ENCODE data around the gene NFATC2.

The NFATC2 gene

DNA sequence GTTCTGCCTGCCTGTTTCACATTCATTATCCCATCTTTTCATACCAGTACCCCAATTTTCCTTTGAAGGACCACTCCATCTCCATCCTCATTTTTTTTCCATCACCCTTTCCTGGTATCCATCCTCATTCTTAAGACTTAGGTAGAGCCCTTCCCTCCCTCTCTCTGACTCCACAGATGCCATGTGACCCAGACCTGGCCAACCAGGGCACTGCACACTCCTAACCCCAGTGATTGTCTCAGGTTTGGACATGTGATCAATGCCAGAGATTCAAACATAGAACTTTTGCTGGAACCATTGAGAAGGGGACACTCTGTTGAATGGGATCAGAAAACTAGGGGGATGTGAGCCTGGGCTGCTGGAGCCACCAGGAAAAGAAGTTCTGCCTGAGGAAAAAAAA, 39.1 kb upstream of the NFATC2 start:
- TF ChIP-seq FOXP2 (optimal IDR thresholded peaks at IDR 0.05; ENCODE audit: borderline replicate concordance, extremely low read depth, extremely low read length, insufficient read depth) (no peak), REST (IDR thresholded peaks at IDR 0.05; ENCODE audit: insufficient read depth in 1 of 2, low read depth in 2 of 2, low read length in 2 of 2) (no peak), SIN3A (IDR thresholded peaks at IDR 0.05; ENCODE audit: borderline replicate concordance, insufficient read depth, low read length) (no peak), POLR2AphosphoS5 (IDR thresholded peaks at IDR 0.05; ENCODE audit: low read depth, low read length) (no peak), TAF1 (IDR thresholded peaks at IDR 0.05; ENCODE audit: borderline replicate concordance, insufficient read depth, low read length) (no peak)

DNA sequence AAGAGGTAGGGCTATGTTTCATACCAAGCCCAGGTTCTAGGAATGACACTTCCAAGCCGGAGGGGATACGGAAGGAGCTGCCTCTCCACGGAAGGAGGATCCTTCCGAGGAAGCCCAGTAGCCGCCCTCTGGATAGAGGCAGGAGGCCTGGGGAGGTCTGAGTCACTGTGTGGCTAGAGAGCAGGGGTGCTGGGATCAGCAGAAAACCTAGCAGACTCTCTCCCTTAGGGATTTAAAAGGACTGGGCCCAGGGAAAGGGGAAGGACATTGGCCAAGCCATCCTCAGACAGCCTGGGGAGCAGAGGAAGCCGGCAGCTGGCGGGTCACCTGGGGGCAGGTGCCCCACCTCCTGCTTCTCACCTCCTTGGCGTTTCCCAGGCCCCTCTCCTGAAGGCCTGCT, 36.6 kb upstream of the NFATC2 start:
- TF ChIP-seq SIN3A (IDR thresholded peaks at IDR 0.05; ENCODE audit: borderline replicate concordance, insufficient read depth, low read length) (no peak), TAF1 (IDR thresholded peaks at IDR 0.05; ENCODE audit: borderline replicate concordance, insufficient read depth, low read length) (no peak), FOXP2 (optimal IDR thresholded peaks at IDR 0.05; ENCODE audit: borderline replicate concordance, extremely low read depth, extremely low read length, insufficient read depth) (no peak), REST (IDR thresholded peaks at IDR 0.05; ENCODE audit: insufficient read depth in 1 of 2, low read depth in 2 of 2, low read length in 2 of 2) (no peak), POLR2AphosphoS5 (IDR thresholded peaks at IDR 0.05; ENCODE audit: low read depth, low read length) (no peak)

DNA sequence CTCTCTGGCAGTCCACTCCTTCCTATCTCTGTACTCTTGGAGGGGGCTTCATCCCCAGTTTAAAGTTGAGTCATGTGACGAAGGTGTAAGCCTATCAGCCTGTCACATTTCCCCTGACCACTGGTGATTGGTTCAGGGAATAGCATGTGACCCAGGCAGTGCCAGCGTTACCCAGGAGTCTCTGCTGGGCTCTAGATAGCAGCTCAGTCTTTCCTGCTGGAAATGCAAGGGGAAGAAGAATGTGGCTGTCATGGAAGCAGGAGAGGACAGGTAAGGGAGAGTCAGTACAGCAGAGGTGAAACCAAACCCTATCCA, 35.6 kb upstream of the NFATC2 start:
- no peak for TF ChIP-seq TAF1 (IDR thresholded peaks at IDR 0.05; ENCODE audit: borderline replicate concordance, insufficient read depth, low read length)
- no peak for TF ChIP-seq SIN3A (IDR thresholded peaks at IDR 0.05; ENCODE audit: borderline replicate concordance, insufficient read depth, low read length)
- no peak for TF ChIP-seq POLR2AphosphoS5 (IDR thresholded peaks at IDR 0.05; ENCODE audit: low read depth, low read length)
- TF ChIP-seq FOXP2 (optimal IDR thresholded peaks at IDR 0.05; ENCODE audit: borderline replicate concordance, extremely low read depth, extremely low read length, insufficient read depth) = no peak
- no peak for TF ChIP-seq REST (IDR thresholded peaks at IDR 0.05; ENCODE audit: insufficient read depth in 1 of 2, low read depth in 2 of 2, low read length in 2 of 2)

DNA sequence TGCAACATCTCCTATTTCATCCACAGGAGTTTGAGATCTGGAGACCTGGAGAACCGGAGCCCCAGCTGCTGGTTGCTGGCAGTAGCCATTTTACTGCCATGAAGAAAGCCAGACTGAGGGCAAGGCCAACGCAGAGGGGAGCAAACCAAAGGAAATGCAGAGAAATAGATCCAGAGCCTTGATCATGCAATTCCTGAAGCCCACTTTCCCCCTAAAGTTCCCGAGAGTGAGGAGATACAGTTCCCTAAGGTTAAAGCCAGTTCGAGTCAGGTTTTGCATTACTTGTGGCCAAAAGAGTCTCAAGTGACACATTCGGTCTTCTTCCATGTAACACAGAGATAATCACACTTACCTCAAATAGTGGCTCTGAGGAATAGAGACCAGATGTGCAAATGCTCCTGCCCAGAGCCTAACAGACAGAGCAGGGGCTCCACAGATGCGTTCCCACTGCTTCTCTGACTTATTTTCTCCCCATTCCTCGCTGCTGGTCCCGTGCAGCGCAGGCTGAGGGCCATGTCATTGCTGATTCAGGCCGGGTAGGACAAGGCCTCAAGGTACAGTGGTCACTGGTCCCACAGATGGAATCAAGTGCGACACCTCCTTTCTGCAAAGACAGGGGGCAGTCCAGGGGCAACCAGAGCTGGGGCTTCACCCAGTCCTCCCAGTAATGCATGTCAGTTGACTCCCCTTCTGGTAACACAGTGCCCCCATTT, 35.1 kb upstream of the NFATC2 start:
- TF ChIP-seq SIN3A (IDR thresholded peaks at IDR 0.05; ENCODE audit: borderline replicate concordance, insufficient read depth, low read length) (no peak), POLR2AphosphoS5 (IDR thresholded peaks at IDR 0.05; ENCODE audit: low read depth, low read length) (no peak), TAF1 (IDR thresholded peaks at IDR 0.05; ENCODE audit: borderline replicate concordance, insufficient read depth, low read length) (no peak), FOXP2 (optimal IDR thresholded peaks at IDR 0.05; ENCODE audit: borderline replicate concordance, extremely low read depth, extremely low read length, insufficient read depth) (no peak), REST (IDR thresholded peaks at IDR 0.05; ENCODE audit: insufficient read depth in 1 of 2, low read depth in 2 of 2, low read length in 2 of 2) (no peak)

Data from PFSK-1 (cell line).